ENCODE results near the gene PTGDS.

GRCh38 chr9:136955202-136955942, 21.9 kb upstream of the PTGDS start:
- no peak for TF ChIP-seq CTCF (IDR thresholded peaks at IDR 0.05)
- no peak for TF ChIP-seq EP300 (IDR thresholded peaks at IDR 0.05)
- no peak for TF ChIP-seq POLR2AphosphoS5 (IDR thresholded peaks at IDR 0.05)

Measured in suprapubic skin (tissue), 4 donors.